Calu3 (cell line): ENCODE data around the gene BRD9. TPM values are rescaled to one million over a fixed set of nuclear protein-coding genes. Genes with fewer than 3 reads are reported as not detected.

Source experiments
- BruUV-seq: library from RNA; stranded (reverse); fragments of 400-500 nt; replicated peaks from 2 replicates; lab custom pipeline; 2021; lab: Mats Ljungman, UMichigan
- CTCF ChIA-PET: fragments of 300-600 bp; sonication (Branson Sonifier 250); formaldehyde crosslinking; loops from one replicate; lab custom pipeline; 2022; ENCODE audit warnings: antibody characterized with exemption; lab: Charles Lee
- DNase-seq: peaks from one replicate; pipeline ENCODE4 v3.0.0; 2022
- H3K27ac Mint-ChIP-seq: one replicate; pipeline ENCODE4 v1.8.0; 2022; ENCODE audit warnings: mixed read lengths; ENCODE audit not compliant: unreplicated experiment
- H3K27me3 Mint-ChIP-seq: one replicate; pipeline ENCODE4 v1.8.0; 2022; ENCODE audit warnings: mixed read lengths; ENCODE audit not compliant: unreplicated experiment
- H3K36me3 Mint-ChIP-seq: one replicate; pipeline ENCODE4 v1.8.0; 2022; ENCODE audit warnings: mild to moderate bottlenecking, moderate library complexity, mixed read lengths; ENCODE audit not compliant: insufficient read depth, unreplicated experiment
- H3K4me1 Mint-ChIP-seq: one replicate; pipeline ENCODE4 v1.8.0; 2022; ENCODE audit warnings: mild to moderate bottlenecking, low read depth, mixed read lengths; ENCODE audit not compliant: unreplicated experiment
- H3K4me3 Mint-ChIP-seq: one replicate; pipeline ENCODE4 v1.8.0; 2022; ENCODE audit warnings: mild to moderate bottlenecking, low read depth, moderate library complexity, mixed read lengths; ENCODE audit not compliant: unreplicated experiment
- H3K9me3 Mint-ChIP-seq: one replicate; pipeline ENCODE4 v1.8.0; 2022; ENCODE audit warnings: low read depth, mixed read lengths; ENCODE audit not compliant: unreplicated experiment
- CTCF ChIP-seq: fragments of 200-600 bp; IDR thresholded peaks from one replicate; pipeline ENCODE4 v1.8.0; 2022; ENCODE audit warnings: antibody characterized with exemption; ENCODE audit not compliant: unreplicated experiment
- intact Hi-C: fragments of 100-400 bp; cut with micrococcal nuclease; formaldehyde crosslinking; loops from one replicate; pipeline ENCODE4 v1.10.0; 2022; ENCODE audit not compliant: unreplicated experiment
- total RNA-seq: library from RNA; stranded (reverse); gene quantifications from 2 replicates; pipeline ENCODE4 v1.2.3, GENCODE V29; 2022

BRD9 gene
- total RNA-seq, 1 experiment from 2014 or later = 64.1 TPM

- Mint-ChIP-seq H3K4me1 (no peaks in the 10 kb centered on the region), H3K27me3 (no peaks in the 10 kb centered on the region), H3K4me3 (no peak overlapping the region), H3K9me3 (no peaks in the 10 kb centered on the region), H3K36me3 (peaks cover 4% of the 10 kb centered on the region), H3K27ac (no peak overlapping the region)
- DNase-seq = no peak
- no TSS peak for BruUV-seq
- CTCF ChIA-PET = no interaction called here
- TF ChIP-seq CTCF = no peak
- intact Hi-C loops = no loop called here
Measured at GRCh38 chr5:816176-816575, 76.4 kb downstream of the BRD9 start.

DNA sequence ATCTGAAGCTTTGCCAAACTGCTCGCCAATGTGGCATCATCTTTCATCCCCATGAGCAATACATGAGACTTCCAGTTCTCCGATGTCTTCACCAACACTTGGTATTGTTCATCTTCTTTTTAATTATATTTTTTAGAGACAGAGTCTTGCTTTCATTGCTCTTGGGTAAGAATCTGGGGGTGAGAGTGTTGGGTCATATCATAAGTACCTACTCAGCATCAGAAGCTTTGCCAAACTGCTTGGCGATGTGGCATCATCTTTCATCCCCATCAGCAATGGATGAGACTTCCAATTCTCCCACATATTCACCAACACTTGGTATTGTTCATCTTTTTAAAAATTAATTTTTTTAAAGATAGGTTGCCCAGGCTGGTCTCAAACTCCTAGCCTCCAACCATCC, 77.2 kb downstream of the BRD9 start:
- H3K36me3 Mint-ChIP-seq = peaks cover 5% of the 10 kb centered on the region
- no peak overlapping the region for H3K4me3 Mint-ChIP-seq
- no peak overlapping the region for H3K27ac Mint-ChIP-seq
- H3K4me1 Mint-ChIP-seq = no peaks in the 10 kb centered on the region
- intact Hi-C loops = no loop called here
- no peaks in the 10 kb centered on the region for H3K9me3 Mint-ChIP-seq
- DNase-seq = no peak
- TF ChIP-seq CTCF = no peak
- H3K27me3 Mint-ChIP-seq = no peaks in the 10 kb centered on the region
- CTCF ChIA-PET = no interaction called here
- no TSS peak for BruUV-seq

Other genes with a start within 250 kb of the BRD9 start
- gene TPPP, start 199.4 kb downstream of the BRD9 start, total RNA-seq = 0.38 and 0.51 TPM in 2 replicates
- gene ZDHHC11B, start 108.1 kb downstream of the BRD9 start, total RNA-seq = 2.2 and 3.0 TPM in 2 replicates
- gene ZDHHC11, start 41.8 kb downstream of the BRD9 start, total RNA-seq = 53.7 and 60.8 TPM in 2 replicates
- 25.8 and 29.9 TPM in 2 replicates for gene TRIP13, start 83 bp upstream of the BRD9 start, total RNA-seq
- 0.47 and 0.93 TPM in 2 replicates for gene NKD2, start 116.0 kb upstream of the BRD9 start, total RNA-seq
- gene SLC12A7, start 219.3 kb upstream of the BRD9 start, total RNA-seq = 82.3 and 90.5 TPM in 2 replicates